Hematopoietic multipotent progenitor cell treated with erythropoietin and hydrocortisone succinate and interleukin-3 and kit ligand, for 8 days (in vitro differentiated cells): ENCODE measurements around the gene ASNSD1.
"Not testable (repeated sequence)": the region's sequence is repeated elsewhere in the genome, so short reads cannot be mapped to it uniquely, and the experiment has no call there.

ENCODE experiments used
- DNase-seq: peaks from one replicate; pipeline ENCODE4 v3.0.0-alpha.2; 2015

ASNSD1 gene

DNA sequence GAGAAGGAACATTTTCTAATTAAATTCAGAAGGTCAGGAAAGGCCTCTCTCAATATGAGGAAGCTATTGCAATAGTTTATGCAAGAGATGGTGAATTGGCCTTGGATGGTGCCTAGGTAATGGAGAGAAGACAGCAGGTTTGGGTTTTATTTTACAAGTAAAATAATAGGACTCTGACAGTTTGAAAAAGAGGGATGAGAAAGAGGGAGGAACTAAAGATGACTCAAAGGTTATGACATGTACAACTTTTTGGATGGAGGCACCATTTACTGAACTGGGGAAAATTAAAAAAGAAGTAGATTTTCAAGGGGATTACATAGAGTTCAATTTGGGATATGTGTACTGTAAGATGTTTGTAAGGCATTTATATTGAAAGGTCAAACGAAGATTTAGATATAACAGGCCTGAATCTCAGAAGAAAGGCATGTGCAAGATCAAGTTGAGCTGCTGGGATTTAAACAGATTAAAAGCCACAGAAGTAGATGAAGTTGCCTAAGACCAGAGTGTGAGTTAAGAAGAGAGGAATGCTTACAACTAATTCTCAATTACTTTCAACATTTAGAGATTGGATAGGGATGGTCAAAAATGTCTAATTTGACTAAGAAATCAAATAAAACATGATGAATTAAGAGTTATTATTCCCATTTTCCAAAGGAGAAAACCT is 12.3 kb upstream of the ASNSD1 start:
- DNase-seq: no peak

DNA sequence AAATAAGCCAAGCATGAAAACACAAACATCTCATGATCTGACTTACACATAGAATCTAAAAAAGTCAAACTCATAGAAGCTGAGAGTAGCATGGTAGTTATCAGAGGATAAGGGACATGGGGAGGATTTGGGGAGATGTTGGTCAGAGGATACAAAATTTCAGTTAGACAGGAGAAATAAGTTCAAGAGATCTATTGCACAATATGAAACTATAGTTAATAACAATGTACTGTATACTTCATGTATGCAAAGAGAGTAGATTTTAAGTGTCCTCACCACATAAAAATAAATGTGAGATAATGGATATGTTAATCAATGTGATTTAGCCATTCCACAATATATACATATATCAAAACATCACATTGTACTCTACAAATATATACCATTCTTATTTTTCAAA is 10.0 kb upstream of the ASNSD1 start:
- no peak for DNase-seq

DNA sequence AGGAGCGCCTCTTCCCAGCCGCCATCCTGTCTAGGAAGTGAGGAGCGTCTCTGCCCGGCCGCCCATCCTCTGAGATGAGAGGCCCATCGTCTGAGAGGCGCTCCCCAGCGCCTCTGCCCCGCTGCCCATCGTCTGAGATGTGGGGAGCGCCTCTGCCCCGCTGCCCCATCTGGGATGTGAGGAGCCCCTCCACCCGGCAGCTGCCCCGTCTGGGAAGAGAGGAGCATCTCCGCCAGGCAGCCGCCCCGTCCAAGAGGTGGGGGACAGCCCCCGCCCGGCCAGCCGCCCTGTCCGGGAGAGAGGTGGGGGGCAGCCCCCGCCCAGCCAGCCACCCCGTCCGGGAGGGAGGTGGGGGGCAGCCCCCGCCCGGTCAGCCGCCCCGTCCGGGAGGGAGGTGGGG is 7.8 kb upstream of the ASNSD1 start:
- DNase-seq: not testable (repeated sequence)

DNA sequence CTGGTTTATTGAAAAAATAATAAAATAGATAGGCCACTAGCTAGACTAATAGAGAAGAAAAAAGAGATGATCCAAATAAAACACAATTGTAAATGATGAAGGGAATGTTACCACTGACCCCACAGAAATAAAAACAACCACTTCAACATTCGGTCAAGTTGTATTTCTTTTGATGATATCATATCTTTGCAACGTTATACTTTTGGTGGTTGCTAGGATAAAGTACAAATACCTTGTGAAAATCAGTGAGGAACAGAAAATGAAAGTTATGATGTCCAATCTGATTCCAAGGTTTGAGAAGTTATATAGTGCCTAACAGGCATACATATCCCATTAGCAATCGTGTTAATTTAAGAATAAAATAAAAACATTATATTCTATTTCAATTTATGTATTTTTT is 6.6 kb upstream of the ASNSD1 start:
- DNase-seq: no peak

DNA sequence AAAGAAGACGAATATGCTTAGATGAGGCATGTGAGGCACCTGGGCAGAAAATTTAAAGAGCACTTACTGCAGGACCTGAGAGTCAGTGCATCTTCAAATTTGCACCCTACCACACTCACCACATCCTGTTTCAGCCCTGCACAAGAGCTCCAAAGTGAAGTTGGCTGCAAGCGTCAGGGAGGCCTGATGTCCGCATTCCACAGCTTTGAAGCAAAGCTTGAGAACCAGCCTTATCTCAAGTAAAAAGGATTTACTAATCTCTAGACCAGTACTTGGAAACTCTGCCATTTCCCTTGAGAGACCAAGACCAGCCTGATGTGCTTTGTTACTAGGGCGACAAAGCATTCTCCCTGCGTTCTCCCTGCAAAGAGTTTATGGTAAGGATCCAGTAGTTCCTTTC is 3.4 kb upstream of the ASNSD1 start:
- DNase-seq: peak; percentile 23

DNA sequence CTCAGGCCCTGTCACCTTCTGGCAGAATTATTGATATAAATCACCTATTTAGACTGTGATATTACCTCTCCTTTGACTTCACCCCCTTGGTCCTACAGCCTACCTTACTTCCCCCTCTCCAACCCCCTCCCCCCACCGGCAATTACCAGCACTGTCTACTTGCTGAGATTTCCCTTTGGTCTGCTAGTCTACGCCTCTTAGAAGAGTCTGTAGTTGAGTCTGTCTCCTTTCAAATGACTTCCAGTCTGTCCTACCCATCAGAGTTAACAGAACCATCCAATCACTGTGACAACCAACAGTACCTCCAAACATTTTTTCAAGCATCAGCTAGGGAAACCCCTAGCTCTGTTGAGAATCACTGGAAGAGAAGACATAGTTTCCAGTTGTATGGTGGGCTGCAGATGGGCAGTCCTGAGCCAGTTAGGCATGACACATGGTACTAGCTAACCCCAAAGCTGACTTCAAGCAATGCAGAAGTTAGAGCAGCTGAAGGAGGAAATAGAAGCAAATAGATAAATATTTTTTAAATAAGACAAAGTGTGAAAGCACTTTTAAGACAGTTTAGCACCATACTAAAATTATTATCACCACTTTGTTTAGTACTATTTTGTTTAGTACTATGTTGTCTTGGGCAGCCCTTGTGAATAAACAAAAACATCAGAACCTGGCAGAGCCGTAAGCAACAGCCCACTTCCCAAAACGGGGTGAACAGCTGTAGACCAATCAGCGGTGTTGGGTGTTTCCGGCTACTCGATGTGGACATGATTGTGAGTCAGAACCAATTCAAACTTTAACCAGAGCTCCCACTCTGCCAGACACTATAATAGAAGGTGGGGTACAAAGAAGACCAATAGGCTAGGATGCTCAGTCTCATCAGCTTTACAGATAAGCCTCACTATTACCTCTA is 2.7 kb upstream of the ASNSD1 start:
- DNase-seq: no peak

DNA sequence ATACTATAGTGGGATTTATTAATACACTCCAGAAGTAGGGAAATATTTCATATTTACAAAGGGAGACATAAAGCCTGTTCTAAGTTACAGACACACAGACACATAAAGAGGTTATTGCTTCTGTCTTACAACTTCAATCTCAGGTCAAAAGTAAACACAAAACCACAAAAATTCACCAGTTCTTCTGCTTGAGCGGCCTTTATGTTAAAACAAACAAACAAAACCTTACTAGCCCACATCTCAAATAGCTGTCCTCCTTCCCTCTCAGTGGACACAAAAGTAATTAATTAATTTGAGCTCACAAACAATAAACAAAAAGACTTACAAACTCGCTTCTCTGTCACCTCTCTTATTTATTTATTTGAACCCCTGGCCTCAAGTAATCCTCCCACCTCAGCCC is 1.5 kb upstream of the ASNSD1 start:
- DNase-seq: no peak

DNA sequence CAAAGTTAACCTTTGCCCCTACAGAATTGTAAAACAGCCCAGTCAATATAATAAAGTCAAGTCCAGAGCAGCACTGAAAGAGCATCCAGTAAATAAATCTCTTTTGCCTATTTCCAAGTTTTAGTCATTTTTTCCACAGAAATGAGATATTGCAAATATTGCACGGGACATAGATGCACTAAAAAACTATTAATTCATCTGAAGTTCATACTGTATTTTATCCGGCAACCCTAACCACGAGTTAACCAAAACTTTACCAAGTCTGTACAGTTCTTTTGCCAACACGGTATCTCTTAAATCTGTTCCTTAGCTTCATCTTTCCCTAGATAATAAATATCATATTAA is 484 bp upstream of the ASNSD1 start:
- no peak for DNase-seq

DNA sequence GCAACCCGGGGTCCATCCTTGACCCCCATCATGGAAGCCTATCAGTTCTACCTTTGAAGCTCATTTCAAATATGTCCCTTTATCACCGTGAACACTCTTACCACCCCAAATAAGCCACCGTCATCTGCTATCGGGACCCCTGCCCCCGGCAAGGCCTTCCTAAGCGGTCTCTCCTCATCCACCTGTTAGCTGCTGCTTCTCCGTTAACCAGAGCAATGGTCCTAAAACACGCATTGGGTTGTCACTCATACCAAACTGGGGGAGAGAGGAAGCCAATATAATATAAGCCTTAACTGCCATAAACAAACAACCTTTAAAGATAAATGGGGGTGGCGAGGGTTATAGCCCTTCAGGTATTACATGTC is 680 bp downstream of the ASNSD1 start:
- no peak for DNase-seq

DNA sequence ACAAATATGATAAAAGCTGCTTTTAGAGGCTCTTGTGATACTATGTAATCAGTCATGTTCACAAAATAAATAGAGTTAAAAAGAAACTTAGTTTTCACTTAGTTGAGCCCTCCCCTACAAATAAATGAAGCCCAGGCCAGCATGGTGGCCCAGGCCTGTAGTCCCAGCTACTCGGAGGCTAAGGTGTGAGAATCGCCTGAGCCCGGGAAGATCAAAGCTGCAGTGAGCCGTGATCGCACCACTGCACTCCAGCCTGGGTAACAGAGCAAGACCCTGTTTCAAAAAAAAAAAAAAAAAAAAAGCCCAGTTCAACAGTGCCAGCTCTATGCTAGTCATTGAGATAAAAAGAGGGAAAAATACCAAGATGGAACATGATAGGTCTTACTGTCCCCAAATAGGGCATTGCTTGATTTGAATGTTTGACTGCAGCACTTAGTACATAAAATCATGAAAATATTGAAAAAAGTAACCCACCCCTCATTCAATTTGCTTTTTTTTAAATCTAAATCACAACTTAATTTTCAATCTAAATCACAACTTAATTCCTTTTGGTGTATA is 1.5 kb downstream of the ASNSD1 start:
- DNase-seq: no peak

DNA sequence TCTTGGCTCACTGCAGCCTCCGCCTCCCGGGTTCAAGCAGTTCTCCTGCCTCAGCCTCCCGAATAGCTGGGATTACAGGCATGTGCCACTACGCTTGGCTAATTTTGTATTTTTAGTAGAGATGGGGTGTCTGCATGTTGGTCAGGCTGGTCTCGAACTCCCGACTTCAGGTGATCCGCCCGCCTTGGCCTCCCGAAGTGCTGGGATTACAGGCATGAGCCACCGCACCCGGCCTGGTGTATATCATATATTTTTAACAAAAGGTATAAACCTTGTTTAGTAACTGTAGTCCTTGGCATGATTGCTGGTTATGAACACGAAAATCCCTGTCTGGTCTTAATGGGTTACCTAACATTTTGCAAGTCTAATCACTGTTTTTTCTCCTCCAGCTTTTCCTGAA is 2.1 kb downstream of the ASNSD1 start:
- DNase-seq: not testable (repeated sequence)

DNA sequence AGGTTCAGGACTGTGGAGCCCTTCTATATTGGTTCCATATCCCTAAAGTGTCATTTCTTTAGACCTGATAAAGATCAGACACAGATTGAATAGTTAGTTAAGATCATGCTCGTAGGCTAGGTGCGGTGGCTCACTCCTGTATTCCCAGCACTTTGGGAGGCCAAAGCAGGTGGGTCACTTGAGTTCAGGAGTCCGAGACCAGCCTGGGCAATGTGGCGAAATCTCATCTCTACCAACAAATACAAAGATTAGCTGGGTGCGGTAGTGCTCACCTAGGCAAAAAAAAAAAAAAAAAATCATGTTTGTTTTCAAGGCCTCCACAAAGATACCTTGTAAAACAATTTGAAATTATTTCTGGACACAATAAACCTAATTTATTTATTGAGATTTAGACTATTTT is 8.7 kb downstream of the ASNSD1 start:
- no peak for DNase-seq

DNA sequence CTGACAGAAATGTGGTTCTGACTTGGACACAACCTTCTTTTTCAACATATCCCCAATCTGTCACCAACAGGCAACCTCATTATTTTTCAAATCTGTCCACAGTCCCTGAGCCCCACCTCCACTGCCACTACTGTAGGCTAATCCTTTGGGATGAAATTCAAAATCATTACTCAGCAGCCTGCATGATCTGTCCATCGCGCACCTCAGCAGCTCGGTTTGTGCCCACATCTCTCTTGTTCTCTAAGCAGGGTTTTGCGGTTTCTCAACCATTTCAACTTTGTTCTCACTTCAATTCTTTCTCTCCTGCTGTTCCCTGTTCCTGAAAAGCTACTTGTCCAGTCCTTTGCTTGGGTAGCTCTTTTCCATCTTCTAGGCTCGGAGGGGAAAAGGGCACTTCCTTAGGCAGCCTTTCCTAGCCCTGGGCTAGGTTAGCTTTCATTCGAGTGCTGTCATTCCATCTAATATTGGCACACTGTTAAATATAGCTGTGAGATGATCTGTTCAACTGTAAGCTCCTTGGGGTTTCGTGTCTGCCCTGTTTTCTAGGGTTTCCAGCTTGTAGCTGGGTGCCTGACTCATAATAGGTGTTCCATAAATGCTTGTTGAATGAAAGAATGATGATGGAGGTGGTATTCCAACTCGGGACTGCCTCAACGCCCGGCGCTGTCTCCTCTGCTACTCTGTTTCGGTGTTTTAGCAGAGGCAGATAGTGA is 12.6 kb downstream of the ASNSD1 start:
- DNase-seq: no peak

DNA sequence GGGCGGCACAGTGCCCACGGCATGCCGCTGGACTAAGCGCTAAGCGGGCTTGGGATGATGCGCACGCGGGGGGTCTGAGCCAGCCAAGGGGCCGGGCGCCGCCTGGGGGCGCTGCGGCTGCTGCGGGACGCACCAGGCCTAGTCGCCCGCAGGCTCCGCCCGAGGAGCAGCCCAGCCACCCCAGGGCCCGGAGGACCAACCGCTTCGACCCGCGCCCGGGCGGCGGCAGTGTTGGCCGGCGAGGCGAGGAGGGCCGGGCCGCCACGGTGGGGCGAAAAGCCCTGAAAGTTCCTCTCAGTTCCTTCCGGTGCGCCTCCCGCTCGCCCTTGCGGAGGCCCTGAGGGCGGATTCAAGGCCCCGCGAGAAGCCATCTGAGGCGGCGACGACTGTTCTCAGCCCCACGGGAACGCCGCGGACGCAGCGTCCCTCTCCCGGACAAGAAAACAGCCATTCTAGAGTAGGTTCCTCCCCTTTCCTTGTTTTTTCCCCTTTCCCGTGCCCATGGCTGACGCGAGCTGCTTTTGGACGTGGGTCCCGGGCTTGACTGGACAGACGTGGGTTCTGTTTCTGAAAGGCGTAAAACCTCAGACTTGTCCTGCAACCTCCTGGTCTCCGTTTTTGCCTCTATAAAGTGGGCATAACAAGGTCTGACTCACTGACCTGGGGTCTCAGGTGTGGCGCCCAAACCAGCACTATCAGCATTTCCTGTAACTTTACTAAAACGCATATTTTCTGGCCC is 13.3 kb downstream of the ASNSD1 start, which contains the start of gene ANKAR:
TSS of gene ANKAR (plus strand) at position 297 of the 739 bp plus-strand sequence. CDS start 1,821 bp downstream, outside the sequence.
- peak; percentile 91 for DNase-seq

DNA sequence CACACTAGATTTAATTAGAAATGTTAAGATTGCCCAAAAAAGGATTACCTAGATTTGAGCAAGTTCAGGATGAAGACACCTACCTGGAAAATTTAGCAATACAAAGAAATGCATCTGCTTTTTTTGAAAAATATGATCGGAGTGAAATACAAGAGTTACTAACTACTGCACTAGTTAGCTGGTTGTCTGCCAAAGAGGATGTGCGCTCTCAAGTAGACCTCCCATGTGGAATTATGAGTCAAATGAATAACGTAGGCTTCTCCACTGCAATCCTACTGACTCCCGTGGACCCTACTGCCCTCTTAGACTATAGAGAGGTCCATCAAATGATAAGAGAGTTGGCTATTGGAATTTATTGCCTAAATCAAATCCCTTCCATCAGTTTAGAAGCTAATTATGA is 15.2 kb downstream of the ASNSD1 start:
- DNase-seq: no peak

DNA sequence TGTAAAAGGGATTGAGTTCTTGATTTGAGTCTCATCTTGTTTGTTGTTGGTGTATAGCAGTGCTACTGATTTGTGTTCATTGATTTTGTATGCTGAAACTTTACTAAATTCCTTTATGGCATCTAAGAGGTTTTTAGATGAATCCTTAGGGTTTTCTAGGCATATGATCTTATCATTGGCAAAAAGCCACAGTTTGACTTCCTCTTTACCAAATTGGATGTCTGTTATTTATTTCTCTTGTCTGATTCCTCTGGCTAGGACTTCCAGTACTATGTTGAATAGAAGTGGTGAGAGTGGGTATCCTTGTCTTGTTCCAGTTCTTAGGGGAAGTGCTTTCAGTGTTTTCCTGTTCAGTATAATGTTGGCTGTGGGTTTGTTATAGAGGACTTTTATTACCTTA is 18.0 kb downstream of the ASNSD1 start:
- DNase-seq: peak; percentile 32

DNA sequence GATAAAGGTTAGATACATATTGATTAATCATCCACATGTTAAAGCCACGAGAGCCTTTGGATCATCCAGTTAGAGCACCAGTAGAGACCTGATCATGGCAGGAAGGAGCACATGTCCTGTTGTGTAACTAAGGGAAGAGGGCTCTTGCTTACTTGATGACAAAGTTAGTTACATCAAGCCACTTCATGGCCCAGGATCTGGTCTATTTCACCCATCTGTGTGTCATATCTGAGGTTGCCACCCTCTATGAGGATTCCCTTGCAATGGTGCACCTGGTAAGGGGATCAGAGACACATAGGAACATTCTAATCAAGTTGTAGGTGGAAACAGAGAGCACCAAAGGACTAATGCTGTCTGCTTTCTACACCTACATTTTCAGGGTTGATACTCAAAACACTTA is 19.9 kb downstream of the ASNSD1 start:
- DNase-seq: no peak

DNA sequence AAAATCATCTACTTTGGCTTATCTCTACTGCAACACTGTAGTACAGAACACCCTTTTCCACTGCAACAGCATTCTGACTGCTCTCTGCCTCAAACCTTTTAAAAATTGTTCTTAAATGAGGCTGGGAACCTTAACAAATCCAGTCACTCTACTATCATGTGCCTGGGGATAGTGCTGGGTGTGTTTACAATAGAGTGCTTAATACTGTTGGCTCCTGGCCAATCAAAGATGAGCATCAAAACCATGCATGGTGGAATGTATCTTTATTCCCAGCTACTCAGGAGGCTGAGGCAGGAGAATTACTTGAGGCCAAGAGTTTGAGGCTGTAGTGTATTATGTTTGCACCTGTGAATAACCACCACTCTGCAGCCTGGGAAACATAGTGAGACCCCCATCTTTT is 20.6 kb downstream of the ASNSD1 start:
- DNase-seq: peak; percentile 65

DNA sequence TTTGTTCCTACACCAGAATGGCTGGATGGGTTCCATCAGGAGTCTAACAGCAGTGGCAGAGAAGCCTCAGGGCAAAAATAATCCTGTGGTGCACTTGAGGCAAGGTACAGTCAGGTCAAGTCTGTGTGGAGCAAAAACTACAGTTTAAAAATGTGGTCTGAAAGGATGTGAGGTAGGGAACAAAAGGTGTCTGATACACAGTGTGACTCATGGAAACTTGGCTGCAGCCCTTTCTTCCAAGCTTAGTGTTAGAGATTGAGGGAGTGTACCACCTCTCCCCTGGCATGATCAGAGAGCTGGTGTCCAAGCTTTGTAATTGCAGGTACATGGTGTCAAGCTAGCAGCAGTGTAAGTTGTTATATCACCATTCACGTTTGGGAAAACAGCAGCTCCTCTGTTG is 22.1 kb downstream of the ASNSD1 start:
- DNase-seq: peak; percentile 55

DNA sequence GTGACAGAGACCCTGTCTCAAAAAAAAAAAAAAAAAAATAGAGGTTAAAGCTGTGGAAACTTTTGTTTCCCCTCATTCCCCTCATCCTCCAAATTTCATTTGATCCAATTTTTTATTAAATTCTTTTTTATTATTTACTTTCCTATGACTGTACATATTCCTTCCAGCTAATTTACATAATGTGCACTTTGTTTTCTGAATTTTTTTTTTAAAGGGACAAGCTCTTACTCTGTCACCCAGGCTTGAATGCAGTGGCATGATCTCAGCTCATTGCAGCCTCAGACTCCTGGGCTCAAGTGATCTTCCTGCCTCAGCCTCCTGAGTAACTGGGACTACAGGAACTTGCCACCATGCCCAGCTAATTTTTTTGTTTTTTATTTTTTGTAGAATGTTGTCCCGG is 23.6 kb downstream of the ASNSD1 start:
- DNase-seq: no peak

DNA sequence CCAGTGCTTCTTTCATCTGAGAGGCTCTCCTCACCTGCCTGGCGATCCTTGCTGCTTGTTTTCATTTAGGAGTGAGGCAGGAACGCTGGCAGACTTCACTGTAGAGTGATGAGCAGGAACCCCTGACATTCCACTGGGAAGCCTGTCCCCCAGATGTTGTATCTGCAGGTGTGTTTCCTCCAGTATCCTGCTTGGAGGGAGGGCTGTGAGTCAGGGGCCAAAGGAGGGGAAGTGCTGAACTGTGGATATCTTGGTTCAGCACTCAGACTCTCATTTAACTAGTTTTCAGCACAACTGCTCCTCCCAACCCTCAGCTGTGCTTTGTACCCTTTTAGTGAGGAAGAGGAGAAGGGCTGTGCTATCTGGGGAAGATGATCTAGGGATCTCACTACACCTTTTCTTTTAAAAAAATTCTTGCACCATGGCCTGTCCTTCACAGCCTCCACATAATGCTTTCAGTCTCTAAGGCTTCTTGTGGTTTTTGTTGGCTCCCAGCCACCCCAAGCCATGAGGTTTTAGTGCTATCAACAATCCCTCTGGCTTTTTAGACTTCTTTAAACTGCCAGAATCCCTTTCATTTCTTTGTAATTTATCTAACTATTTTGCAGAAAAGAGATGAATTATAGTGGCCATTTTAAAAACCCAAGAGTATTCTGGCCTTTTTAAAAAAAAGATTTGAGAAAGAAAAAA is 24.4 kb downstream of the ASNSD1 start:
- DNase-seq: peak; percentile 90

DNA sequence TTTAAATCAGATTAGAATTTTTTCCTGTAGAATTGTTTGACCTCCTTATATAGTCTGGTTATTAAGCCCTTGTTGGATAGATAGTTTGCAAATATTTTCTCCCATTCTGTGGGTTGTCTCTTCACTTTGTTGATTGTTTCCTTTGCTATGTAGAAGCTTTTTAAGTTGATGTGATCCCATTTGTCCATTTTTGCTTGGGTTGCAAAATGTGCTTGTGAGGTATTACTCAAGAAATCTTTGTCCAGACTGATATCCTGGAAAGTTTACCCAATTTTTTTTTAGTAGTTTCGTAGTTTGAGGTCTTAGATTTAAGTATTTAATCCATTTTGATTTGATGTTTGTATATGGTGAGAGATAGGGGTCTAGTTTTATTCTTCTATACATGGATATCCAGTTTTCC is 26.5 kb downstream of the ASNSD1 start:
- DNase-seq: not testable (repeated sequence)
